Activated T-cell treated with anti-CD3 and anti-CD28 coated beads, Interleukin-2, amount 50 U/mL, for 4 hours (primary cell): ENCODE results near the gene CABP4. TPM values are rescaled to one million over a fixed set of nuclear protein-coding genes. Genes with fewer than 3 reads are reported as not detected.

ENCODE experiments used
- ATAC-seq, 2 donors: fragments of 200-7000 bp; cut with Tn5 transposase; one replicate each; pipeline ENCODE4 v1.10.0; 2021
- DNase-seq: peaks from one replicate; pipeline ENCODE4 v3.0.0-alpha.2; 2020
- H3K27me3 Mint-ChIP-seq: one replicate; pipeline ENCODE4 v1.8.0; 2021; ENCODE audit warnings: low read depth, mixed read lengths
- H3K36me3 Mint-ChIP-seq: one replicate; pipeline ENCODE4 v1.8.0; 2022; ENCODE audit warnings: mixed read lengths; ENCODE audit not compliant: insufficient read depth
- H3K4me1 Mint-ChIP-seq: one replicate; pipeline ENCODE4 v1.8.0; 2021; ENCODE audit warnings: low read depth, mixed read lengths
- H3K4me3 Mint-ChIP-seq: one replicate; pipeline ENCODE4 v1.8.0; 2021; ENCODE audit warnings: mild to moderate bottlenecking, moderate library complexity, mixed read lengths
- H3K9me3 Mint-ChIP-seq: one replicate; pipeline ENCODE4 v1.8.0; 2021; ENCODE audit warnings: mixed read lengths
- total RNA-seq, 3 donors: library from RNA; stranded (reverse); gene quantifications; one replicate each; pipeline ENCODE4 v1.2.1, GENCODE V29; 2021

The CABP4 gene
- total RNA-seq, 3 donors from 2014 or later = 0.48 to 1.5 (median 1.1) TPM

- DNase-seq = no peak
- no peaks in the 10 kb centered on the region for H3K9me3 Mint-ChIP-seq
- no peak for ATAC-seq
Measured at GRCh38 chr11:67495234-67496005, 40.3 kb downstream of the CABP4 start.

DNA sequence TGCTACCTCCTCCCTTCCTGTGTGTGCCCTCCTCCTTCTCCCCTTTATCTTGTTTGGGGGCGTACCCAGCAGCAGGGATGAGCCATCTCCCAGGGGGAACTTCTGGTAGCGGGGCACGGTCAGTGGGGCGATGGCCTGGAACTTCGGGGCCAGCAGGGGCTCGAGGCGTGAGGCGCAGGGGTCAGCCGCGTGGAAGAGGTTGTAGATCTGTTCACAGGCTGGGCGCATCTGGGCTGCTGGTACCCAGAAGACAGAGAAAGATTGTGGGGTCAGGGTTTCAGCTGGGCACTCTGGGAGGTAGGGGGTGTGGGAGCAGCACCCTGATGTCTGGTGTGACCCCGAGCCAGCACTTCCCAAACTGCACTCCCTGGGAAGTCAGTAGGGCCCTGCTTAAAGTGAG is 41.0 kb downstream of the CABP4 start:
- H3K27me3 Mint-ChIP-seq = no peaks in the 10 kb centered on the region
- H3K4me3 Mint-ChIP-seq = no peak overlapping the region
- no peak for DNase-seq
- H3K4me1 Mint-ChIP-seq = peaks cover 7% of the 10 kb centered on the region
- H3K36me3 Mint-ChIP-seq = peaks cover 16% of the 10 kb centered on the region
- H3K9me3 Mint-ChIP-seq = no peaks in the 10 kb centered on the region
- ATAC-seq = no peak

More at GRCh38 chr11:67495234-67496005, 40.3 kb downstream of the CABP4 start:
- H3K4me1 Mint-ChIP-seq = no peaks in the 10 kb centered on the region
- H3K4me3 Mint-ChIP-seq = no peak overlapping the region
- H3K27me3 Mint-ChIP-seq = no peaks in the 10 kb centered on the region
- peaks cover 11% of the 10 kb centered on the region for H3K36me3 Mint-ChIP-seq

GRCh38 chr11:67497656-67498291 is 42.6 kb downstream of the CABP4 start:
- Mint-ChIP-seq H3K4me1 (peaks cover 11% of the 10 kb centered on the region), H3K27me3 (no peaks in the 10 kb centered on the region), H3K4me3 (no peak overlapping the region), H3K9me3 (no peaks in the 10 kb centered on the region), H3K36me3 (peaks cover 16% of the 10 kb centered on the region)
- no peak for DNase-seq
- no peak for ATAC-seq

GRCh38 chr11:67498544-67498972 is 43.4 kb downstream of the CABP4 start:
- Mint-ChIP-seq H3K4me3 (no peak overlapping the region), H3K27me3 (no peaks in the 10 kb centered on the region), H3K9me3 (no peaks in the 10 kb centered on the region), H3K36me3 (peaks cover 14% of the 10 kb centered on the region), H3K4me1 (peaks cover 18% of the 10 kb centered on the region)
- no peak for ATAC-seq
- DNase-seq = no peak

DNA sequence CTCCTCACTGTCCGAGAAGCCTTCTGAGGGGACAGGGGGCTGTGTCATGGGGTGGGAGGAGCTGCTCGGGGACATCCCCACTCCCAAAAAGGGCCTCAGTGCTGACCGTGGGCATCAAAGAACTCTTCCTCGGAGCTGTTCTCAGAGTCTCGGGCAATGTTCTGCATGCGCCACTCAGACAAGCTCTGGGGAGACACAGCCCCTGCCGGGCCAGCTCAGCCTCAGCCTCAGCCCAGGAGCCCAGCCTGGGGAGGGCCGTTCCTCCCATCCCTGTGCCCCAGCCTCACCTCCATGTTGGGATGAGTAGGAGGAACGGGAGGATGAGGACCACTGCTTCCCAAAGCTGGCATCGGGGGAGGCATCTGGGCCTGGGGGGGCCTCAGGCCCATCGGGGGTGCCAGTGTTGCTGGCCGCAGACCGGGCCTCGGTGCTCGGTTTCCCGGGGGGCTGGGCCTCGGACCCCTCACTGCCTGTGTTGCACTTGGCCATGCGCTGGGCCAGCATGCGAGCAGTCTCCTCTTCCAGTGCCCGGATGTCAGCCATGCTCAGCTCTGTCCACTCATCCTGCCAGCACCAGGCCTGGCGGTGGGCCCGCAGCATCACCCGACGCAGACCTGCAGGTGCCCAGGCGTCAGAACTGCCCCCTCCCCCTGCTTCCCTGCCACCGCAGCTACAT is 44.8 kb downstream of the CABP4 start:
- H3K4me3 Mint-ChIP-seq = no peak overlapping the region
- no peak for DNase-seq
- H3K27me3 Mint-ChIP-seq = no peaks in the 10 kb centered on the region
- H3K4me1 Mint-ChIP-seq = peaks cover 19% of the 10 kb centered on the region
- no peaks in the 10 kb centered on the region for H3K9me3 Mint-ChIP-seq
- ATAC-seq = no peak
- peaks cover 14% of the 10 kb centered on the region for H3K36me3 Mint-ChIP-seq

- no peaks in the 10 kb centered on the region for H3K9me3 Mint-ChIP-seq
- ATAC-seq = no peak
- no peak overlapping the region for H3K4me3 Mint-ChIP-seq
Measured at GRCh38 chr11:67500484-67500821, 45.3 kb downstream of the CABP4 start.

DNA sequence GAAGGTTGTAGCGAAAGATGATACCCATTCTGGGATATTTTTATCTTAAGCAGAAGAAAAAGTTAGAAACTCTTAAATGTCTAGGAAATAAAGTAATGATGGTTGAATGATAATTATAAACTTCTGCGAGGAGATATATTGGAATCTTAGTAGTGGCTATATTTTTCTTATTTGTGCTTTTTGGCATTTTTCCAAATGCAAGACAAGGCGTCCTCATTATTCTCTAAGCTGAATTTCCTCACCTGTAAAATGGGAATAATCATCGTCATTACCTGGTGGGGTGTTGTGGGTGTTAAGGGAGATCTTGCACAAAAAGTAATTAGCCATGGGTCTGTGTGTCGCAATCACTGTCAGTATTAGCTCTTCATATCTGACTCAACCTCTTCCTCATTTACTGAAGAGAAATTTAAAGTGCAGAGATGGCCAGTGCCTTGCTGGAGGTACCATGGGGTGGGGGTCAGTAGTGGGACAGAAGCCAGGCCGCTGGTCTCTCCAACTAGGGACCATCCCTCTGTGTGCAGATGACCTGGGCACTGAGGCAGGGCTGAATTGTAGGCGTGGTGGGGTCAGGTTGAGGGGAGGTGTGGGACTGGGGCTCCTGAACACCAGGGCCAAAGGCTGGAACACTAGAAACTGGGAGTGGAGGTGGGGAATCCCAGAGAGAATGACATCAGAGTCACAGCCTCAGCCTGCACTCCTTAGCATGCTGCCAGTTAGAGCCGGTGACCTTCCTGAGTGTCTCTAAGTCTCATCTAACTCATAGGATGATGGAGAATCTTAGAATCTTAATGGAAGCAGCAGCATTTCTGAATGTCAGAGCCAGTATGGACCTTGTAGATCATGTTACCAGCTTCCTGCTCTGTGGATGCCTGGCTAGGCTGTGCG is 45.9 kb downstream of the CABP4 start:
- Mint-ChIP-seq H3K36me3 (peaks cover 14% of the 10 kb centered on the region), H3K9me3 (no peaks in the 10 kb centered on the region), H3K27me3 (no peaks in the 10 kb centered on the region), H3K4me1 (peaks cover 26% of the 10 kb centered on the region), H3K4me3 (no peak overlapping the region)
- DNase-seq (no peak), ATAC-seq (no peak)

More at GRCh38 chr11:67500484-67500821, 45.3 kb downstream of the CABP4 start:
- Mint-ChIP-seq H3K27me3 (no peaks in the 10 kb centered on the region), H3K4me1 (peaks cover 20% of the 10 kb centered on the region), H3K36me3 (peaks cover 14% of the 10 kb centered on the region)
- DNase-seq = no peak

GRCh38 chr11:67501854-67502253 is 46.7 kb downstream of the CABP4 start:
- Mint-ChIP-seq H3K36me3 (peaks cover 14% of the 10 kb centered on the region), H3K4me3 (no peak overlapping the region), H3K4me1 (peaks cover 32% of the 10 kb centered on the region), H3K9me3 (no peaks in the 10 kb centered on the region), H3K27me3 (no peaks in the 10 kb centered on the region)
- DNase-seq = no peak
- ATAC-seq = no peak

DNA sequence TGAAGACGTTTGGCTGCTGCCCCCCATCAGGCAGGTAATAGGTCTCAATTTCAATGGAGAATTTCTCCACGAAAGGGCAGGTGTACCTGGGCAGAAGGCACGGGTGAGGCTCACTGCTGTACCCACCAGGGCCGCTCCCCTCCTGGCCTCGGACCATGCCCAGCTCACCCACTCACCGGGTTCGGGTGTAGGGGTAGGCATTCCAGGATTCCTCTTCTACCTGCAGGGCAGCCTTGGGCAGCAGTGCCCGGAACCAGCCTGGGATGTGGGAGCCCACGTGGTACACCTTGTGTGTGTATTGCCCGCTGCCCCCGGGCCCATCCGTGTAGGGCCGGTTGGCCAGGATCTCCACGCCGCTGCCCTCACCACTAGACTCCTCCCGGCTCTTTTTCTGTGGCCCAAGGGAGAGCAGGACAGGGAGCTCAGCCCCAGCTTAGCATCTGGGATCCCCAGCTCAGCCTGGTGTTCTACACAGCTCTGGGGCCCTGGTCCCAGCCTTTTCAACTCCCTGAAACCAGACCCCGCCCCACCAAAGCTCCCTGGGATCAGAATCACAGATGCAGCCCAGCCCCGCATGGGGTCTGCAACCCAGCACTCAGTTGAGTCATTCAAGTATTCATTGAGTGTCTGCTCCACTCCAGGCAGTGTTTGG is 47.3 kb downstream of the CABP4 start:
- Mint-ChIP-seq H3K27me3 (no peaks in the 10 kb centered on the region), H3K9me3 (no peaks in the 10 kb centered on the region), H3K4me1 (peaks cover 38% of the 10 kb centered on the region), H3K36me3 (peaks cover 14% of the 10 kb centered on the region), H3K4me3 (peak overlapping the region; percentile 66)
- ATAC-seq (no peak), DNase-seq (no peak)

GRCh38 chr11:67503119-67504004 is 48.2 kb downstream of the CABP4 start:
- no peaks in the 10 kb centered on the region for H3K27me3 Mint-ChIP-seq
- DNase-seq (no peak), ATAC-seq (no peak)
- H3K9me3 Mint-ChIP-seq = no peaks in the 10 kb centered on the region
- peaks cover 38% of the 10 kb centered on the region for H3K4me1 Mint-ChIP-seq
- H3K36me3 Mint-ChIP-seq = peaks cover 12% of the 10 kb centered on the region
- H3K4me3 Mint-ChIP-seq = peak overlapping the region; percentile 66

DNA sequence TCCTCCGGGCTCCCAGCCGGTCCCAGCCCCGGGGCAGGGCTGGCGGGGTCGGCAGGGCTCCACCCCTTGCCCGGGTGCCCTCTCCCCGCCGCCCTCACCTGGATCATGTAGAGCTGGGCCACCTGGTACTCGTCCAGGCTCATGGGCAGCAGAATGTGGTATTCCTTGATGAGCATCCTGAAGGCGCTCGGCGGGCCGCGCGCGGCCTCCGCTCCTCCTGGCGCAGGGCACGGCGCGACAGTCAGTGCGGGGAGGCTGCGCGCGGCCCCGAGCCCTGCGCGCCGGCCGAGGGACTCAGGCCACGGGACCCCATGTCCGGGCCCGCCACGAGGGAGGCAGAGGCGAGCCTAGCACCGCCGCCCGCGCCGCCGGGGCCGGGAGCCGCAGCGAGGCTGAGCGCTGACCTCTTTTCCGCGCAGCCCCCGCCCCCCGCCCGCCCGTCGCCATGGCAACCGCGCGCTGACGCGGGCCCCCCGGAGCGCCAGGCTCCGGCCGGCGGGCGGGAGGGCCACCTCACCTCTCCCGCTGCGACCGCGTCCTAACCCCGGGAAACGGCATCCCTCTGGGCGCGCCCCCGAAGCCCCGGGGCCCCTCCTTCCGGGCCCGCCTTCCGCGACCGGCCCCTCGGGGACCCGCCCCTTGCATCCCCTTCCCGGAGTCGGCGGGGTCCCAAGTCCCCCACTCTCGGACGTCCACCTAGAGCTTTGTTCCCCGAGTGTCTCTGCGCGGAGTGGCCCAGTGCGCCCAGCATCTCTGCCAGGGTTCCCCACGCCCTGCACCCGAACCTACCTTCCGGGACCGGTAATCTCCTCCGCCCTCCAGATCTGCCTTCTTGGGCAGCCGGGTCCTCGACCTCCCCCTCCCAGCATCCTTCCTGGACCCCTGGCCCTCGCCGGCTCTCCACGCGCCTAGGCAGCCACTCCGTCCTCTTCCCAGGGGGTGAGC is 49.1 kb downstream of the CABP4 start:
- Mint-ChIP-seq H3K4me1 (peaks cover 45% of the 10 kb centered on the region), H3K36me3 (peaks cover 12% of the 10 kb centered on the region), H3K9me3 (no peaks in the 10 kb centered on the region), H3K27me3 (no peaks in the 10 kb centered on the region), H3K4me3 (peak overlapping the region; percentile 89)
- ATAC-seq = no peak
- DNase-seq = no peak

DNA sequence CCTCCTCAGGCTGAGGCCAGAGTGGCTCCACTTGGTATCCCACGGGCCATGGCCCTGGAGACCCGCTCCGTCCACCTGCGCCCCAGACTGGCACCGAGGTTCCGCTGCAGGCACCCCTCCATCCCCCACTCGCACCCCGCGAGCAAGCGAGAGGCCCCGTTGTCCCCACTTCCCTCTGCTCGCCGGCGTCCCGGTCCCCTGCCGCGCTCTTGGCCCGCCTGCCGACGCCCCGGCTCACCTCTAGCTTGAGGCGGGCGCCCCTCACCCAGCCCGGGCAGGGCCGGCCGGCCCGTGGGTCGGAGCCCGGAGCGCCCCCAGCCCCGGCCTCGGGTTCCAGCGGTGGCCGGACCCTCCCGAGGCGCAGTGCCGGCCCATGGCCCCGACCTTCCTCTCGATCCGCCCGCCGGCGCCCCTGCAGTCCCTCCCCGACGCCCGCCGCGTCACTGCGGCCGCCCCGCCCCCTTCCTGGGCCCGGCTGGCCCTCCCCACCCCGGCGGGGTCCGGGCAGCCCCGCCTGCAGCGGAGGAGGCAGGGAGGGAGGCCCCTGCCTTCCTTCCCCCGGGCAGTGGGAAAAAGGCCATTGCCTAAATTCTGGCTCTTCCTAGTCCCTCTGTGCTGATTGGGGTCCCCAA is 49.9 kb downstream of the CABP4 start, which contains the start of gene PITPNM1:
Gene PITPNM1, minus strand, starts transcription at position 414 of the 632 bp plus-strand sequence. CDS start 1,183 bp downstream, outside the sequence.
- peak; percentile 68 for DNase-seq
- peak; percentile 9 to 13 for ATAC-seq
- H3K4me1 Mint-ChIP-seq = peaks cover 48% of the 10 kb centered on the region
- no peaks in the 10 kb centered on the region for H3K9me3 Mint-ChIP-seq
- peaks cover 9% of the 10 kb centered on the region for H3K36me3 Mint-ChIP-seq
- H3K4me3 Mint-ChIP-seq = peak within 1 kb of the TSS; percentile 89
- no peaks in the 10 kb centered on the region for H3K27me3 Mint-ChIP-seq
